GM12864 (cell line): Measurements from ENCODE around the gene E2F1.
A peak's percentile ranks its signal among the peaks of the same experiment; 100 is the strongest.

ENCODE experiments used
- DNase-seq: peaks from one replicate; pipeline ENCODE4 v3.0.0-alpha.2; 2011; ENCODE audit warnings: low read depth
- H3K4me3 ChIP-seq: 2 replicates; pipeline ENCODE4 v1.5.1; 2011; ENCODE audit warnings: mild to moderate bottlenecking, low read depth, low read length, control low read depth
- CTCF ChIP-seq: IDR thresholded peaks from 2 replicates; pipeline ENCODE4 v1.5.1; 2011; ENCODE audit warnings: low read depth, mild to moderate bottlenecking, moderate library complexity, low read length, control low read depth, inconsistent platforms; ENCODE audit errors: missing control alignments

The E2F1 gene

GRCh38 chr20:33656010-33656782 lies 30.0 kb downstream of the E2F1 start:
- no peak for DNase-seq
- no peak for TF ChIP-seq CTCF
- H3K4me3 ChIP-seq, result no peak overlapping the region

- DNase-seq, result no peak
- no peak for TF ChIP-seq CTCF
- H3K4me3 ChIP-seq, result no peak overlapping the region
Observed at GRCh38 chr20:33655164-33655563, 31.0 kb downstream of the E2F1 start.

GRCh38 chr20:33654680-33655161 lies 31.5 kb downstream of the E2F1 start:
- no peak overlapping the region for H3K4me3 ChIP-seq
- TF ChIP-seq CTCF, result no peak
- DNase-seq, result no peak

GRCh38 chr20:33653900-33654596 lies 32.1 kb downstream of the E2F1 start:
- no peak for DNase-seq
- no peak overlapping the region for H3K4me3 ChIP-seq
- TF ChIP-seq CTCF, result no peak

GRCh38 chr20:33653218-33653899 lies 32.8 kb downstream of the E2F1 start:
- DNase-seq, result peak; percentile 47
- peak; percentile 93 for TF ChIP-seq CTCF
- H3K4me3 ChIP-seq, result no peak overlapping the region

- no peak for TF ChIP-seq CTCF
- H3K4me3 ChIP-seq, result no peak overlapping the region
- DNase-seq, result no peak
Observed at GRCh38 chr20:33651562-33652048, 34.6 kb downstream of the E2F1 start.
